Body of pancreas (tissue), 4 donors: ENCODE measurements around the gene IER2. TPM values are rescaled to one million over a fixed set of nuclear protein-coding genes. Genes with fewer than 3 reads are reported as not detected.
A peak's percentile ranks its signal among the peaks of the same experiment; 100 is the strongest.
"Not testable (repeated sequence)": the region's sequence is repeated elsewhere in the genome, so short reads cannot be mapped to it uniquely, and the experiment has no call there.

Source experiments
- ATAC-seq: fragments of 150-250 bp; one replicate; pipeline ENCODE4 v1.9.1; 2016
- DNase-seq, 4 donors: peaks; one replicate each; pipeline ENCODE4 v3.0.0-alpha.2; 2019
- H3K27ac ChIP-seq, 4 donors: fragments of 200-600 bp; sonication (generic); 1 replicate in 3 of 4; 2 replicates in 1 of 4; pipeline versions ENCODE4 v1.5.1 to v1.6.1; 2016 to 2019; ENCODE audit warnings: mild to moderate bottlenecking in 1 of 4, mixed read lengths in 1 of 4, moderate library complexity in 1 of 4
- H3K27me3 ChIP-seq, 2 donors: fragments of 200-600 bp; sonication (generic); one replicate each; pipeline ENCODE4 v1.6.0; 2016; ENCODE audit warnings: mild to moderate bottlenecking in 1 of 2
- H3K36me3 ChIP-seq, 2 donors: fragments of 200-600 bp; sonication (generic); replicated peaks in 1 of 2; 2 replicates each; pipeline ENCODE4 v1.5.1; 2016; ENCODE audit warnings: low read depth in 2 of 2; ENCODE audit not compliant: insufficient read depth in 1 of 2
- H3K4me1 ChIP-seq: fragments of 200-600 bp; sonication (generic); one replicate; pipeline ENCODE4 v1.6.0; 2016
- H3K4me3 ChIP-seq, 2 donors: fragments of 200-600 bp; sonication (generic); 1 replicate in 1 of 2; 2 replicates in 1 of 2; pipeline ENCODE4 v1.5.1; 2016 to 2019
- H3K9me3 ChIP-seq, 3 donors: fragments of 200-600 bp; sonication (generic); 1 replicate in 2 of 3; 2 replicates in 1 of 3; pipeline ENCODE4 v1.5.1; 2016
- CTCF ChIP-seq, 7 experiments: fragments of 450-650 bp in 4 of 7; fragments of 200-600 bp in 3 of 7; sonication (generic) in 3 of 7; IDR thresholded peaks; one replicate each; pipeline ENCODE4 v1.5.1; 2016 to 2019; ENCODE audit warnings: antibody characterized with exemption in 7 of 7
- POLR2A ChIP-seq, 3 donors: fragments of 450-650 bp; IDR thresholded peaks; one replicate each; pipeline ENCODE4 v1.6.1; 2016; ENCODE audit warnings: antibody characterized with exemption in 3 of 3, mild to moderate bottlenecking in 2 of 3
- WGBS, 2 donors: methylation state at CpG; one replicate each; pipeline ENCODE4 v1.1.5; 2017; 5-methylcytosine and 5-hydroxymethylcytosine counted together
- intact Hi-C: fragments of 100-400 bp; cut with DNase I; formaldehyde crosslinking; loops from one replicate; pipeline ENCODE4 v1.15.1; 2023
- total RNA-seq, 2 donors: library from RNA; depleted of rRNA; stranded (reverse); fragments of >200 nt; gene quantifications; one replicate each; pipeline ENCODE4 v1.1.0, GENCODE V29; 2016

Gene IER2
- total RNA-seq, 2 donors from 2014 or later = 162 to 857 TPM

DNA sequence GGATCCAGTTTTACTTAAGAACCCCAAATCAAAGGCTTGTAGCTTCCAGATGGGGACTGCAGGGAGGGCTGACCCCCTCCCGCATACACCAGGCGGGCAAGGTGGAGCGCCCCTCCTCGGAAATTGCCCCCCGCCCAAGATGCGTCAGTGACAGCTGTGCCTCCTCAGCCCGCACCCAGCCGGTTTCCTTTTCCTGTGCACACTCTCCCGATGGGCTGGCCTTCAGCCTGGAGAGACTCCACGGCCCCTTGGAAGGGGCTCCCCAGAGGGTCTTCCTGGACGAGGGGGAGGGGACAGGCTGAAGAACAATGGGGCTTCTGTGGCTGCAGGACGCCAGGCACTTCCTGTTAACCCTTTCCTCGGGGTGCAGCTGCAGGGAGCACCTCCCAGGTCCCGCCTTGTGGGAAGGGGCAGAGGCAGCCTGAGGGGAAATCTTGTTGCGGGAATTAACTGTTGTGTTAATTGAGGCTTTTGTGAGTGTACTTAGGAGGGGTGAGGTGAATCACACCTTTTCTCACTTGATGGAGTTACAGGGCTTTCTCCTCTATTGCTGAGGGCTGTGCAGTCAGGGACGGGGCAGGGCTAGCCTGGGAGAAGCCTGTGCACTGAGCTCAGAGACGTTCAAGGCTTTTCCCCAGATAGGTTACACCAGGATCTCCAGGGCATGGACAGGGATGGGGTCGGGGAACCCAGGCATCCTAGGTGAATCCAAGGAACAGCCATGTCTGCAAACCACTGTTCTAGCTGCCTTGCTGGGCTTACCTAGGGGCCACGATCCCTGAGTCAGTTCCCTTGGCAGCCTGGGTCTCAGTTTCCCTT, 14.3 kb downstream of the IER2 start:
- no peak for ATAC-seq
- H3K4me1 ChIP-seq = peaks cover 70% of the 10 kb centered on the region

GRCh38 chr19:13165162-13165997, 15.2 kb downstream of the IER2 start:
- WGBS, 2 donors = 80 to 91% methylated on average over 17 to 19 of the region's 19 CpGs
- ATAC-seq (no peak), DNase-seq (no peak)

More for the DNA sequence above, 14.3 kb downstream of the IER2 start:
- TF ChIP-seq CTCF (IDR thresholded peaks at IDR 0.05) (peak in 1 of 7 experiments; percentile 2), POLR2A (IDR thresholded peaks at IDR 0.05) (no peak)
- Histone ChIP-seq H3K27me3 (no peaks in the 10 kb centered on the region), H3K36me3 (no peaks in the 10 kb centered on the region), H3K9me3 (no peaks in the 10 kb centered on the region), H3K27ac (peak overlapping the region; percentile 90 to 96 (median 94)), H3K4me3 (no peak overlapping the region)
- WGBS, 2 donors = 30 to 35% methylated on average over 16 to 19 of the region's 19 CpGs
- peak; percentile 52 to 67 (median 56) for DNase-seq
- intact Hi-C loops = no loop called here

GRCh38 chr19:13166151-13166550, 15.9 kb downstream of the IER2 start:
- intact Hi-C loops, DNase-seq, ATAC-seq, H3K4me3 ChIP-seq, H3K36me3 ChIP-seq, H3K27me3 ChIP-seq, H3K9me3 ChIP-seq: not testable (repeated sequence)
- Histone ChIP-seq H3K27ac (peak overlapping the region in 2 of 4 donors; percentile 94 to 96), H3K4me1 (peaks cover 73% of the 10 kb centered on the region)
- WGBS, 2 donors = 80 to 100% methylated on average over 3 of the region's 3 CpGs

More at GRCh38 chr19:13165162-13165997, 15.2 kb downstream of the IER2 start:
- intact Hi-C loops = no loop called here
- peak overlapping the region; percentile 90 to 96 (median 94) for H3K27ac ChIP-seq
- peaks cover 74% of the 10 kb centered on the region for H3K4me1 ChIP-seq
- no peaks in the 10 kb centered on the region for H3K9me3 ChIP-seq
- no peak overlapping the region for H3K4me3 ChIP-seq
- TF ChIP-seq CTCF (IDR thresholded peaks at IDR 0.05) = no peak
- no peak for TF ChIP-seq POLR2A (IDR thresholded peaks at IDR 0.05)
- H3K36me3 ChIP-seq = no peaks in the 10 kb centered on the region
- no peaks in the 10 kb centered on the region for H3K27me3 ChIP-seq

DNA sequence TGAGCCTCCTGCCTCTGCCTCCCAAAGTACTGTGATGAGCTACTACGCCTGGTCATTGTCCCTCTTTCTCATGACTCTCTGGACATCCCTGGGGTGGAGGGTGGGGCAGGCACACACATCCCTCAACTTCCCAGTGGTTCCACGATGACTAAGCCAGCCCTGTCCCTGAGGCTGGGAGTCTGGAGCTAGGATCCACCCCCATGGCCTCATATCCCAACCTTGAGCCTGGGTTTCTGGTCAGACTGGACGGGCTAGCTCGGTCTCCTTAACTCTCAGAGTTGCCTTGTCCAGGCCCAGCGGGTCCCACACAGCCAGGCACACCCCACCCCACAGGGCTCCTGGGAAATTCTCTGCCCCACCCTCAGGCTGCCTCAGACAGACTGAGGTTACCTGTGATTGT, 19.6 kb downstream of the IER2 start:
- H3K4me1 ChIP-seq = peaks cover 48% of the 10 kb centered on the region
- intact Hi-C loops = no loop called here

More for the DNA sequence above, 19.6 kb downstream of the IER2 start:
- no peak overlapping the region for H3K4me3 ChIP-seq
- H3K27me3 ChIP-seq = no peaks in the 10 kb centered on the region
- TF ChIP-seq CTCF (IDR thresholded peaks at IDR 0.05) (no peak), POLR2A (IDR thresholded peaks at IDR 0.05) (no peak)
- peak overlapping the region in 2 of 4 donors; percentile 10 to 94 for H3K27ac ChIP-seq
- no peaks in the 10 kb centered on the region for H3K9me3 ChIP-seq
- no peaks in the 10 kb centered on the region for H3K36me3 ChIP-seq
- DNase-seq = peak in 3 of 4 donors; percentile 41 to 52 (median 42)
- ATAC-seq = no peak
- WGBS, 2 donors = 46 to 60% methylated on average over 3 to 5 of the region's 5 CpGs
